Fibroblast of lung (primary cell): Measurements from ENCODE around the gene FLNB. TPM values are rescaled to one million over a fixed set of nuclear protein-coding genes. Genes with fewer than 3 reads are reported as not detected.

Experiments
- DNase-seq, 2 donors: peaks; one replicate each; pipeline versions ENCODE4 v3.0.0 to v3.0.0-alpha.2; 2010; ENCODE audit warnings: low read depth in 2 of 2
- H2AFZ ChIP-seq: 2 replicates; pipeline ENCODE4 v1.5.1; 2012; ENCODE audit warnings: low read length, control low read depth, inconsistent platforms
- H3K27ac ChIP-seq: 2 replicates; pipeline ENCODE4 v1.5.1; 2011; ENCODE audit warnings: low read length, control low read depth; ENCODE audit not compliant: insufficient read depth
- H3K27me3 ChIP-seq: 2 replicates; pipeline ENCODE4 v1.5.1; 2011; ENCODE audit warnings: mild to moderate bottlenecking, low read length; ENCODE audit not compliant: control insufficient read depth, insufficient read depth
- H3K36me3 ChIP-seq: 2 replicates; pipeline ENCODE4 v1.5.1; 2011; ENCODE audit warnings: low read length; ENCODE audit not compliant: control insufficient read depth, insufficient read depth
- H3K4me1 ChIP-seq: 2 replicates; pipeline ENCODE4 v1.5.1; 2011; ENCODE audit warnings: low read length; ENCODE audit not compliant: control insufficient read depth, insufficient read depth; ENCODE audit errors: extremely low read depth
- H3K4me2 ChIP-seq: 2 replicates; pipeline ENCODE4 v1.5.1; 2011; ENCODE audit warnings: low read length, control low read depth; ENCODE audit not compliant: insufficient read depth; ENCODE audit errors: extremely low read depth
- H3K4me3 ChIP-seq, 4 experiments: fragments of 200-600 bp in 1 of 4; sonication (generic) in 1 of 4; replicated peaks in 1 of 4; 2 replicates each; pipeline ENCODE4 v1.5.1; 2011 to 2016; ENCODE audit warnings: low read length in 4 of 4, low read depth in 3 of 4, mild to moderate bottlenecking in 3 of 4, control low read depth in 2 of 4, inconsistent platforms in 1 of 4, mixed read lengths in 1 of 4; ENCODE audit not compliant: insufficient read depth in 1 of 4; ENCODE audit errors: control extremely low read depth in 1 of 4
- H3K79me2 ChIP-seq: 2 replicates; pipeline ENCODE4 v1.5.1; 2012; ENCODE audit warnings: mild to moderate bottlenecking, low read length, inconsistent platforms; ENCODE audit not compliant: control insufficient read depth, insufficient read depth
- H3K9ac ChIP-seq: 2 replicates; pipeline ENCODE4 v1.5.1; 2011; ENCODE audit warnings: mild to moderate bottlenecking, low read length, control low read depth; ENCODE audit not compliant: insufficient read depth
- H3K9me3 ChIP-seq: 2 replicates; pipeline ENCODE4 v1.5.1; 2012; ENCODE audit warnings: low read depth, low read length; ENCODE audit not compliant: control insufficient read depth, insufficient read depth
- H4K20me1 ChIP-seq: 2 replicates; pipeline ENCODE4 v1.5.1; 2011; ENCODE audit warnings: low read length; ENCODE audit not compliant: control insufficient read depth, insufficient read depth; ENCODE audit errors: extremely low read depth
- CTCF ChIP-seq, 2 donors: IDR thresholded peaks in 1 of 2; conservative IDR thresholded peaks in 1 of 2; 1 replicate in 1 of 2; 2 replicates in 1 of 2; pipeline ENCODE4 v1.5.1; 2011 to 2012; ENCODE audit warnings: low read length in 2 of 2, control low read depth in 1 of 2, inconsistent platforms in 1 of 2, low read depth in 1 of 2, mild to moderate bottlenecking in 1 of 2
- EZH2 ChIP-seq: IDR thresholded peaks from 2 replicates; pipeline ENCODE4 v1.5.1; 2012; ENCODE audit warnings: low read length, control low read depth, mild to moderate bottlenecking; ENCODE audit errors: missing control alignments
- polyA plus RNA-seq, 2 donors: library from polyadenylated mRNA; depleted of rRNA in 1 of 2; stranded (reverse) in 1 of 2; unstranded in 1 of 2; fragments of >200 nt; gene quantifications; 2 replicates each; pipeline ENCODE4 v1.2.1, GENCODE V29; 2011 to 2012; ENCODE audit warnings: missing spikeins in 1 of 2
- total RNA-seq: library from RNA; depleted of rRNA; stranded (reverse); fragments of >200 nt; gene quantifications from 2 replicates; pipeline ENCODE4 v1.2.1, GENCODE V29; 2014

Gene FLNB
- total and polyA plus RNA-seq, 2 donors (not counting 1 experiment from before 2014, with no cell fraction given) = 81.7 to 105 TPM

DNA sequence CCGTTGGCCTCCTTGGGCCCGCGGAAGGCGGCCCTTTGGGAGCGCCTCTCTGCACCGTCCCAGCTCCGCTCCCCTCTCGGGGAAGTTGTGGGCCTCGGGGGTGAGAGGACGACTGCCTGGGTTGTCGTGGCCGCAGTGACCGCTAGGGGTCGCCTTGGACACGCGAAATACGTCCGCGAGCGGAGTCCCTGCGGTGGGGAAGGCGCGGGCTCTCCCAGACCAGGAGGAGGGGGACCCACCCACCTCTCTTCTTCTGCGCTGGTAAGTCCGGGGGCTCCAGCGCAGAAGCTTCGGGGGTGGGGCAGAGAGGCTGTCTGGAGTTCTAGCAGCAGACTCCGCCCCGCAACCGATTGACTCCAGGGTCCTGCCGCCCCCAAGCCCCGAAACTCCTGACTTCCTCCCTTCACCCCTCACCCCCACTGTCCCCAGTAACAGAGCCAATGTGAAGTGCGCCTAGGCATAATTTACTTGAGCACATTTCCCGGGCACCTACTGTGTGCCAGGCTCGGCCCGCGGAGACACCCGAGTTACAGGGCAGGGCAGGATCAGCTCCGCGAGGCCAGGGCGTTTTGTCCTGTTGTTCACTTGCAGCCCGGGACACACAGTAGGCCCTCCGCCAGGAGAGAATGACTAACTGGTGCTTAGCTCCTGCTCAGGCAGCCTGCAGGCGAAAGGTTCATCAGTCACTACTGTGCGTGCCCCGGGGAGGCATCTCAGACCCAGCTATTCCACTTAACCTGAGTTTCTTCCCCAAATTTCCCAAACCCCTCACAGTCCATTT lies 169.7 kb downstream of the FLNB start:
- Histone ChIP-seq H3K27ac (no peak overlapping the region), H3K9ac (no peak overlapping the region), H2AFZ (no peak overlapping the region), H3K4me3 (peak overlapping the region; percentile 7 to 57 (median 26)), H3K36me3 (no peaks in the 10 kb centered on the region), H3K4me2 (peak overlapping the region; percentile 28), H3K79me2 (no peaks in the 10 kb centered on the region), H4K20me1 (no peaks in the 10 kb centered on the region), H3K9me3 (no peaks in the 10 kb centered on the region), H3K27me3 (peaks cover 6% of the 10 kb centered on the region), H3K4me1 (peaks cover 11% of the 10 kb centered on the region)
- peak; percentile 75 to 80 for TF ChIP-seq CTCF (conservative IDR thresholded peaks at IDR 0.05 in 1 of 2, IDR thresholded peaks at IDR 0.05 in 1 of 2; ENCODE audit: low read depth in 1 of 2, low read length in 2 of 2)
- no peak for TF ChIP-seq EZH2
- DNase-seq = peak; percentile 74 to 77

DNA sequence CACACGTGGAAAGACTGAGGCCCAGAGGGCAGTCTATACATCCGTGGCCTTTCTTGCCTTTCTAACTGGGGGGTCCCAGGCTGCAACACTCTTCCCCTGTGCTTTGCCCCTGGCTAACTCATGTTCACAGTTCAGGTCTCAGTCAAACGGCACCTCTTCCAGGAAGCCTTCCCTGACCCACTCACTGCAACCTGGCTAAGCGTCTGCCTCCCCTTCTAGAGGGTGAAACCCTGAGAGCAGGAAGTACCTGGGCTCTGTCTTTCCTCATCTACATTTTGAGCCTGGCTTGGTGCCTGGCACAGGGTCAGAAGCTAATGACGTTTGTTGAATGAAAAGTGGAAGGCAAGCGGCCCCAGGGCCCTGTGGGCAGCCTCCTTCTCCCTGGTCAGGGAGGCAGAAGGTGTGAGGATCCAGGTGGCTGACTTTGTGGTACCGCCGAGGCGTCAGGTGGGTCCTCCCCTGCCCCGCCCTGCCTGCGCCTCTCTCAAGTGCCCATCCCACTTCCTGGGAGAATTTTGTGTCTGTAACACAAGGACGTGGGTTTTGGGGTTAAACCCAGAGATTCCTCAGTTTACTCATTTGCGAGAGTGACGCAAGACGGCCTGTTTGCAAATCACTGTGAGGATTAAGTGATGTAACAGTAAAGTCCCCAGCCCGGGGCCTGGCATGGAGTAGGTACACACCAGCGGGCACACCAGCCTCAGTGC lies 170.5 kb downstream of the FLNB start:
- Histone ChIP-seq H2AFZ (no peak overlapping the region), H3K27ac (no peak overlapping the region)
- no peak for TF ChIP-seq CTCF (conservative IDR thresholded peaks at IDR 0.05 in 1 of 2, IDR thresholded peaks at IDR 0.05 in 1 of 2; ENCODE audit: low read depth in 1 of 2, low read length in 2 of 2)

DNA sequence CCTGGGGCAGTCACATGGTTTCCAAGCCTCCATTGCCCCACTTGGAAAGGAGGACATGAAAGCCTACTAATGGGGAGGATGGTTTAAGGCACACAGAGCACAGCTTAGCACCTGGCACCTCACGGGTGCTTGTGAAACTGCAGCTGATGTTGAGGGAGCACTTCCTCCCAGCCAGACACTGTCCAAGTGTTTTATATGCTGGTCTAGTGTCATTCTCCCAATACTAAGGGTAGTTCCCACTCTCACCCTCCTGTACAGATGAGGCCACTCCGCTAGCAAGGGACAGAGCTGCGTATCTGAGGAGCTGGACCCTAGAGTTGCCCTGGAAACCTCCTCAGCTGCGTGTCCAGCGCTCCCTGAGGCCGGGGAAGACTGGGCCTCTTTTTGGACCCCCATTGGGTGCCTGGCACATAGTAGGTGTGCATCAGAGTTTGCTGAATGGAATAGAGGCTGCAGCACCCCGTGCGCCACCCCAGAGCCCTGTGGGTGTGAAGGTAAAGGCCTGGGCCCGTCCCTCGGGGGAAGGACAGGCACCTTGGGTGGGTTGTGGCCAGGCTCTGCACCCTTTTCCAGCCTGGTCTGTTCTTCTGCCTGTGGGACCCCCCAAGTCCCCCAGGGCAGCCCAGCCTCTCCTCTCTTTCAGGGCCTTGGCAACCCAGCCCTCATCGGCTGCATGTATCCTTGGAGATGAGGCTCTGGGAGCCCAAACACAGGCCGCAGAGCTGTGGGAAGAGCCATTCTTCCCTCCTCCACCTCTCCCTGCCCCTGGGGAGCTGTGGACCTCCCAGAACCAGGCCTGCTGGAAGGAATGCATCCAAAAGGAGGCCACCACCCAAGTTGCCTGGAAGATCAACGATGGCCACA lies 171.2 kb downstream of the FLNB start:
- H4K20me1 ChIP-seq = no peaks in the 10 kb centered on the region
- no peak for TF ChIP-seq EZH2
- no peak for TF ChIP-seq CTCF (conservative IDR thresholded peaks at IDR 0.05 in 1 of 2, IDR thresholded peaks at IDR 0.05 in 1 of 2; ENCODE audit: low read depth in 1 of 2, low read length in 2 of 2)
- H3K9ac ChIP-seq = no peak overlapping the region
- peaks cover 12% of the 10 kb centered on the region for H3K27me3 ChIP-seq
- no peak overlapping the region for H3K27ac ChIP-seq
- no peak overlapping the region for H3K4me3 ChIP-seq
- no peak overlapping the region for H3K4me2 ChIP-seq
- H3K36me3 ChIP-seq = no peaks in the 10 kb centered on the region
- no peak overlapping the region for H2AFZ ChIP-seq
- H3K9me3 ChIP-seq = no peaks in the 10 kb centered on the region
- DNase-seq = no peak
- peaks cover 10% of the 10 kb centered on the region for H3K4me1 ChIP-seq
- no peaks in the 10 kb centered on the region for H3K79me2 ChIP-seq

More for the DNA sequence above, 170.5 kb downstream of the FLNB start:
- Histone ChIP-seq H3K4me2 (no peak overlapping the region), H3K9ac (no peak overlapping the region), H3K4me1 (peaks cover 11% of the 10 kb centered on the region), H3K4me3 (no peak overlapping the region), H3K27me3 (peaks cover 11% of the 10 kb centered on the region), H3K36me3 (no peaks in the 10 kb centered on the region), H3K9me3 (no peaks in the 10 kb centered on the region), H4K20me1 (no peaks in the 10 kb centered on the region), H3K79me2 (no peaks in the 10 kb centered on the region)
- no peak for DNase-seq
